ENCODE measurements around the gene ALK. TPM values are rescaled to one million over a fixed set of nuclear protein-coding genes. Genes with fewer than 3 reads are reported as not detected.

ALK gene
- total and polyA plus RNA-seq, 2 donors (not counting 1 experiment from before 2014, with no cell fraction given), result not detected

DNA sequence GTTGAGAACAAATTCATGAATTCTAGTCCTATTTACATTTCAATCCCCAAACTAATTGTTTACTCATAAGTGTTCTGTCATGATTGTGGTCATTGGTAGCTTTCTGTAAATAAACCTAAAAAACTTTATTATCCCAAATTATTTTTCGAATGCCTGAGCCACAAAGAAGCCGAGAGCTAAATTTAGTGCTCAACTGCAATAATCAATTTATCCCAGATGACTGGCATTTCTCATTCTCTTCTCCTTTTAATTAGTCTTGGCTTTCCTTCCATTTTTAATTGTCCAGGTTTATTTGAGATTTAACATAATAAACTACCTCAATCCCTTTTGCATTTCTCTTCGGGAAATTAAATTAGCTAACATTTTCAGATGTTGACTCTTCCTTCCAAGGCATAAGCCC, 308.3 kb downstream of the ALK start:
- 100% methylated on average over 2 of the region's 3 CpGs for WGBS (ENCODE audit: insufficient coverage)
- ATAC-seq (ENCODE audit: low read depth), result no peak
- Histone ChIP-seq H3K9ac (ENCODE audit: low read length) (no peak overlapping the region), H3K4me3 (ENCODE audit: control extremely low read depth in 1 of 5, extremely low read depth in 1 of 5, insufficient read depth in 1 of 5, low read depth in 2 of 5, low read length in 4 of 5) (no peak overlapping the region), H3K36me3 (replicated peaks in 1 of 2; ENCODE audit: control extremely low read depth in 1 of 2, control insufficient read depth in 1 of 2, extremely low read depth in 1 of 2, insufficient read depth in 2 of 2, low read length in 1 of 2) (no peaks in the 10 kb centered on the region), H3K27me3 (replicated peaks in 1 of 4; ENCODE audit: control extremely low read depth in 1 of 4, control insufficient read depth in 3 of 4, insufficient read depth in 4 of 4, low read length in 3 of 4) (no peaks in the 10 kb centered on the region), H3K9me3 (ENCODE audit: control extremely low read depth in 1 of 3, control insufficient read depth in 2 of 3, insufficient read depth in 1 of 3, low read length in 2 of 3) (peaks cover 0 to 2% (median 0%) of the 10 kb centered on the region in 3 donors), H3K79me2 (ENCODE audit: control insufficient read depth, insufficient read depth, low read length) (no peaks in the 10 kb centered on the region), H3K27ac (ENCODE audit: low read length in 2 of 2) (no peak overlapping the region), H4K20me1 (ENCODE audit: control insufficient read depth, insufficient read depth, low read length, poor library complexity, severe bottlenecking) (no peaks in the 10 kb centered on the region), H3K4me2 (replicated peaks; ENCODE audit: low read depth, low read length, poor library complexity, severe bottlenecking) (no peak overlapping the region), H3K4me1 (ENCODE audit: control insufficient read depth in 2 of 2, insufficient read depth in 2 of 2, low read length in 2 of 2) (no peaks in the 10 kb centered on the region), H2AFZ (ENCODE audit: insufficient read depth, low read depth, low read length, poor library complexity, severe bottlenecking) (no peak overlapping the region)
- Mint-ChIP-seq H3K27me3 (peaks cover 17% of the 10 kb centered on the region), H3K4me3 (no peak overlapping the region), H3K9me3 (ENCODE audit: insufficient read depth) (no peaks in the 10 kb centered on the region), H3K27ac (no peak overlapping the region), H3K4me1 (no peaks in the 10 kb centered on the region)
- ChIA-PET CTCF (no interaction called here), POLR2A (no interaction called here)
- intact Hi-C loops (cut with micrococcal nuclease), result no loop called here
- TF ChIP-seq EZH2 (IDR thresholded peaks at IDR 0.05; ENCODE audit: borderline replicate concordance, insufficient read depth, low read depth, low read length, poor library complexity, severe bottlenecking), result no peak
- TF ChIP-seq, protein P1, sequence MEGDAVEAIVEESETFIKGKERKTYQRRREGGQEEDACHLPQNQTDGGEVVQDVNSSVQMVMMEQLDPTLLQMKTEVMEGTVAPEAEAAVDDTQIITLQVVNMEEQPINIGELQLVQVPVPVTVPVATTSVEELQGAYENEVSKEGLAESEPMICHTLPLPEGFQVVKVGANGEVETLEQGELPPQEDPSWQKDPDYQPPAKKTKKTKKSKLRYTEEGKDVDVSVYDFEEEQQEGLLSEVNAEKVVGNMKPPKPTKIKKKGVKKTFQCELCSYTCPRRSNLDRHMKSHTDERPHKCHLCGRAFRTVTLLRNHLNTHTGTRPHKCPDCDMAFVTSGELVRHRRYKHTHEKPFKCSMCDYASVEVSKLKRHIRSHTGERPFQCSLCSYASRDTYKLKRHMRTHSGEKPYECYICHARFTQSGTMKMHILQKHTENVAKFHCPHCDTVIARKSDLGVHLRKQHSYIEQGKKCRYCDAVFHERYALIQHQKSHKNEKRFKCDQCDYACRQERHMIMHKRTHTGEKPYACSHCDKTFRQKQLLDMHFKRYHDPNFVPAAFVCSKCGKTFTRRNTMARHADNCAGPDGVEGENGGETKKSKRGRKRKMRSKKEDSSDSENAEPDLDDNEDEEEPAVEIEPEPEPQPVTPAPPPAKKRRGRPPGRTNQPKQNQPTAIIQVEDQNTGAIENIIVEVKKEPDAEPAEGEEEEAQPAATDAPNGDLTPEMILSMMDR (IDR thresholded peaks at IDR 0.05), result no peak
- DNase-seq, result no peak

DNA sequence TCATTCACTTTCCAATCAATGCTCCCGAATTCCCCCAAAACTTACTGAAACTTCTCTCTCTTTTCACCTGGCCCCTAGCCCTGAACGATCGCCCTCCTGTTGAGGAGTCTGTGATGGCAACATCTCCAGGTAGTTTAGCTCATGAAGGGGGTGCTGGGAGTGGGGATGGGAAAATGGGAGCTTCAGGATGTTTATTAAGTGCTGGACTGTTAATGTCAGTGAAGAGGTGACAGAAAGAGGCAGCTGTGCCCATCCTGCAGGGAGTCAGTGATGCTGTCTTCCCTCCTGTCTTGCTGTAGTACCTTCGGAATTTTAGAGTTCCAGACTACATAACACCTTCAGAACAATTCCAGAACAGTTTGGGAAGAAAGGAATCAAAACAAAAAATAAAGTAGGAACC, 308.8 kb downstream of the ALK start:
- Mint-ChIP-seq H3K4me1 (no peaks in the 10 kb centered on the region), H3K27ac (no peak overlapping the region), H3K27me3 (peaks cover 15% of the 10 kb centered on the region), H3K9me3 (ENCODE audit: insufficient read depth) (no peaks in the 10 kb centered on the region), H3K4me3 (no peak overlapping the region)
- POLR2A ChIA-PET, result no interaction called here
- Histone ChIP-seq H3K36me3 (replicated peaks in 1 of 2; ENCODE audit: control extremely low read depth in 1 of 2, control insufficient read depth in 1 of 2, extremely low read depth in 1 of 2, insufficient read depth in 2 of 2, low read length in 1 of 2) (no peaks in the 10 kb centered on the region), H3K4me1 (ENCODE audit: control insufficient read depth in 2 of 2, insufficient read depth in 2 of 2, low read length in 2 of 2) (no peaks in the 10 kb centered on the region), H3K27ac (ENCODE audit: low read length in 2 of 2) (no peak overlapping the region), H3K4me3 (ENCODE audit: control extremely low read depth in 1 of 5, extremely low read depth in 1 of 5, insufficient read depth in 1 of 5, low read depth in 2 of 5, low read length in 4 of 5) (no peak overlapping the region), H2AFZ (ENCODE audit: insufficient read depth, low read depth, low read length, poor library complexity, severe bottlenecking) (no peak overlapping the region), H3K9me3 (ENCODE audit: control extremely low read depth in 1 of 3, control insufficient read depth in 2 of 3, insufficient read depth in 1 of 3, low read length in 2 of 3) (peaks cover 0 to 2% (median 0%) of the 10 kb centered on the region in 3 donors), H4K20me1 (ENCODE audit: control insufficient read depth, insufficient read depth, low read length, poor library complexity, severe bottlenecking) (no peaks in the 10 kb centered on the region), H3K9ac (ENCODE audit: low read length) (no peak overlapping the region), H3K4me2 (replicated peaks; ENCODE audit: low read depth, low read length, poor library complexity, severe bottlenecking) (no peak overlapping the region), H3K79me2 (ENCODE audit: control insufficient read depth, insufficient read depth, low read length) (no peaks in the 10 kb centered on the region), H3K27me3 (replicated peaks in 1 of 4; ENCODE audit: control extremely low read depth in 1 of 4, control insufficient read depth in 3 of 4, insufficient read depth in 4 of 4, low read length in 3 of 4) (no peaks in the 10 kb centered on the region)
- WGBS (ENCODE audit: insufficient coverage), result no CpG with 5 or more reads among the region's 4 CpGs
- intact Hi-C loops (cut with micrococcal nuclease), result no loop called here
- TF ChIP-seq, protein P1 (IDR thresholded peaks at IDR 0.05), result no peak
- TF ChIP-seq EZH2 (IDR thresholded peaks at IDR 0.05; ENCODE audit: borderline replicate concordance, insufficient read depth, low read depth, low read length, poor library complexity, severe bottlenecking), result no peak
- no peak for ATAC-seq (ENCODE audit: low read depth)
- CTCF ChIA-PET, result no interaction called here
- DNase-seq, result no peak
